Measurements from ENCODE around the gene SLC37A2.

DNA sequence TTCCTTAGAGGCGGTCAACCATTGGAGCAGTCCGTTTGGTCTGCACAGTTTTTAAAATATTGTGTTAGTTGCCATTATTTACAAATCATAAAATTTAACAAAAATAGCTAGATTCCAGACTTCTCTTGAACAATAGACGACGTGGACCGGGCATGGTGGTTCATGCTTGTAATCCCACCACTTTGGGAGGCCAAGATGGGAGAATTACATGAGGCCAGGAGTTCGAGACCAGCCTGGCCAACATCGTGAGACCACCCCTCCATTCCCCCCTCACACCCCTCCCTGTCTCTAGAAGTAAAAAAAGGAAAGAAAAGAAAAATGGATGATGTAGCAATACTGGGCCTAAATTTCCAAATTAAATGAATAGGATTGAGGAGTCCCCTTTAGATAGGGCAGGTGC, 965 bp downstream of the SLC37A2 start:
- TF ChIP-seq CTCF (IDR thresholded peaks at IDR 0.05) (no peak), POLR2A (IDR thresholded peaks at IDR 0.05) (no peak), POLR2AphosphoS5 (IDR thresholded peaks at IDR 0.05) (no peak)
